Ishikawa (cell line): Measurements from ENCODE around the gene USP38.
A peak's percentile ranks its signal among the peaks of the same experiment; 100 is the strongest.

Experiments used
- CEBPB ChIP-seq: IDR thresholded peaks from 2 replicates; pipeline ENCODE4 v1.6.1; 2012
- CREB1 ChIP-seq: IDR thresholded peaks from 2 replicates; pipeline ENCODE4 v1.6.1; 2012; ENCODE audit warnings: low read depth
- EGR1 ChIP-seq: IDR thresholded peaks from 2 replicates; pipeline ENCODE4 v1.6.1; 2012
- EP300 ChIP-seq: IDR thresholded peaks from 2 replicates; pipeline ENCODE4 v1.6.1; 2012; ENCODE audit warnings: borderline replicate concordance
- FOXM1 ChIP-seq: IDR thresholded peaks from 2 replicates; pipeline ENCODE4 v1.6.1; 2012; ENCODE audit warnings: low read depth, borderline replicate concordance
- NFIC ChIP-seq: IDR thresholded peaks from 2 replicates; pipeline ENCODE4 v1.6.1; 2012
- RAD21 ChIP-seq: IDR thresholded peaks from 2 replicates; pipeline ENCODE4 v1.6.1; 2012; ENCODE audit warnings: low read depth
- TAF1 ChIP-seq: IDR thresholded peaks from 2 replicates; pipeline ENCODE4 v1.6.1; 2012; ENCODE audit warnings: low read depth, mild to moderate bottlenecking
- TCF12 ChIP-seq: IDR thresholded peaks from 2 replicates; pipeline ENCODE4 v1.6.1; 2012; ENCODE audit warnings: low read depth
- TEAD4 ChIP-seq: IDR thresholded peaks from 2 replicates; pipeline ENCODE4 v1.6.1; 2012
- YY1 ChIP-seq: IDR thresholded peaks from 2 replicates; pipeline ENCODE4 v1.6.1; 2012; ENCODE audit warnings: low read depth
- ZBTB7A ChIP-seq: IDR thresholded peaks from 2 replicates; pipeline ENCODE4 v1.6.1; 2012; ENCODE audit warnings: low read depth
- TF ChIP-seq, protein P1 (sequence below): IDR thresholded peaks from 2 replicates; pipeline ENCODE4 v1.6.1; 2012; ENCODE audit warnings: low read depth, mild to moderate bottlenecking
- TF ChIP-seq, protein P2 (sequence below): IDR thresholded peaks from 2 replicates; pipeline ENCODE4 v1.6.1; 2012
- TF ChIP-seq, protein P3 (sequence below): IDR thresholded peaks from 2 replicates; pipeline ENCODE4 v1.6.1; 2012

USP38 gene, protein sequence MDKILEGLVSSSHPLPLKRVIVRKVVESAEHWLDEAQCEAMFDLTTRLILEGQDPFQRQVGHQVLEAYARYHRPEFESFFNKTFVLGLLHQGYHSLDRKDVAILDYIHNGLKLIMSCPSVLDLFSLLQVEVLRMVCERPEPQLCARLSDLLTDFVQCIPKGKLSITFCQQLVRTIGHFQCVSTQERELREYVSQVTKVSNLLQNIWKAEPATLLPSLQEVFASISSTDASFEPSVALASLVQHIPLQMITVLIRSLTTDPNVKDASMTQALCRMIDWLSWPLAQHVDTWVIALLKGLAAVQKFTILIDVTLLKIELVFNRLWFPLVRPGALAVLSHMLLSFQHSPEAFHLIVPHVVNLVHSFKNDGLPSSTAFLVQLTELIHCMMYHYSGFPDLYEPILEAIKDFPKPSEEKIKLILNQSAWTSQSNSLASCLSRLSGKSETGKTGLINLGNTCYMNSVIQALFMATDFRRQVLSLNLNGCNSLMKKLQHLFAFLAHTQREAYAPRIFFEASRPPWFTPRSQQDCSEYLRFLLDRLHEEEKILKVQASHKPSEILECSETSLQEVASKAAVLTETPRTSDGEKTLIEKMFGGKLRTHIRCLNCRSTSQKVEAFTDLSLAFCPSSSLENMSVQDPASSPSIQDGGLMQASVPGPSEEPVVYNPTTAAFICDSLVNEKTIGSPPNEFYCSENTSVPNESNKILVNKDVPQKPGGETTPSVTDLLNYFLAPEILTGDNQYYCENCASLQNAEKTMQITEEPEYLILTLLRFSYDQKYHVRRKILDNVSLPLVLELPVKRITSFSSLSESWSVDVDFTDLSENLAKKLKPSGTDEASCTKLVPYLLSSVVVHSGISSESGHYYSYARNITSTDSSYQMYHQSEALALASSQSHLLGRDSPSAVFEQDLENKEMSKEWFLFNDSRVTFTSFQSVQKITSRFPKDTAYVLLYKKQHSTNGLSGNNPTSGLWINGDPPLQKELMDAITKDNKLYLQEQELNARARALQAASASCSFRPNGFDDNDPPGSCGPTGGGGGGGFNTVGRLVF

DNA sequence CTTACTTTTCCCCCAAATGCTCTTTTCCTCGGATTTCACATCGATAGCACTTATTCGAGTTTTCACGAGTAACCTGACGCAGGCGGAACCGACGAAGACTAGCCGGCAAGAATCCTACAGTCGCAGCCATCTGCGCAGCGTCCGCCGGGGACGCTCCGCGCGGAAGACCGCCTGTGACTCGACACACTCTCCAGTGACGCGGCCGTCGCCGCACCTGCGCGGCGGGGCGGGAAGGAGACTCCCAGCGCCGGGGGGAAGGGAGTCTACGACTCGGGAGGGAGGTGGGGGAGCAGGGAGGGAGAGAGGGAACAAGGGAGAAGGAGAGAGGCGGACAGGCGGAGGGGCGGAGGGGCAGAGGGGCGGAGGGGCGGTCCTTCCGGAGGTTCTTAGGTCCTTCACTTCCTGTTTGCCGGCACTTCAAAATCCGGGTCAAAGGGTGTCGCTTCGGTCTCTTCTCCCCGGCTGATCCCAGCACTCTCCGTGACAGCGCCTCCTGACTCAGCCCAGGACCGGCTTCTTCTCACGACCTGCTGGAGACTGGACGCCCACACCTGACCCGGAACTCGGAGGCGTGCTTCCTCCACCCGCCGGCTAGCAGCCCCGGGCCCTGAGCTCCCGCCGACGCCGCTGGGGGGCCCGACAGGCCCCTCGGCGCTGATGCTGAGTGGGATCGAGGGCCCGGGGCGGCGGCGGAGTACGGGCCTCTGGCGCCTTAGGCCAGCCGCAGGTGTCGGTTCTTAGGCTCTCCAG, at the start of gene USP38:
Gene USP38, plus strand, starts transcription at position 415 of the 750 bp plus-strand sequence. CDS start 534 bp downstream, outside the sequence.
- TF ChIP-seq, protein P1, sequence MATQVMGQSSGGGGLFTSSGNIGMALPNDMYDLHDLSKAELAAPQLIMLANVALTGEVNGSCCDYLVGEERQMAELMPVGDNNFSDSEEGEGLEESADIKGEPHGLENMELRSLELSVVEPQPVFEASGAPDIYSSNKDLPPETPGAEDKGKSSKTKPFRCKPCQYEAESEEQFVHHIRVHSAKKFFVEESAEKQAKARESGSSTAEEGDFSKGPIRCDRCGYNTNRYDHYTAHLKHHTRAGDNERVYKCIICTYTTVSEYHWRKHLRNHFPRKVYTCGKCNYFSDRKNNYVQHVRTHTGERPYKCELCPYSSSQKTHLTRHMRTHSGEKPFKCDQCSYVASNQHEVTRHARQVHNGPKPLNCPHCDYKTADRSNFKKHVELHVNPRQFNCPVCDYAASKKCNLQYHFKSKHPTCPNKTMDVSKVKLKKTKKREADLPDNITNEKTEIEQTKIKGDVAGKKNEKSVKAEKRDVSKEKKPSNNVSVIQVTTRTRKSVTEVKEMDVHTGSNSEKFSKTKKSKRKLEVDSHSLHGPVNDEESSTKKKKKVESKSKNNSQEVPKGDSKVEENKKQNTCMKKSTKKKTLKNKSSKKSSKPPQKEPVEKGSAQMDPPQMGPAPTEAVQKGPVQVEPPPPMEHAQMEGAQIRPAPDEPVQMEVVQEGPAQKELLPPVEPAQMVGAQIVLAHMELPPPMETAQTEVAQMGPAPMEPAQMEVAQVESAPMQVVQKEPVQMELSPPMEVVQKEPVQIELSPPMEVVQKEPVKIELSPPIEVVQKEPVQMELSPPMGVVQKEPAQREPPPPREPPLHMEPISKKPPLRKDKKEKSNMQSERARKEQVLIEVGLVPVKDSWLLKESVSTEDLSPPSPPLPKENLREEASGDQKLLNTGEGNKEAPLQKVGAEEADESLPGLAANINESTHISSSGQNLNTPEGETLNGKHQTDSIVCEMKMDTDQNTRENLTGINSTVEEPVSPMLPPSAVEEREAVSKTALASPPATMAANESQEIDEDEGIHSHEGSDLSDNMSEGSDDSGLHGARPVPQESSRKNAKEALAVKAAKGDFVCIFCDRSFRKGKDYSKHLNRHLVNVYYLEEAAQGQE, result no peak
- TF ChIP-seq EP300 (no peak; the same call in 1 of the 2 replicates), RAD21 (0 out of 2 replicates have a peak, but pooled peaks have one; percentile 1), FOXM1 (no peak; the same call in 1 of the 2 replicates), TEAD4 (0 out of 2 replicates have a peak, but pooled peaks have one; percentile 12), TAF1 (peak; percentile 88), EGR1 (no peak), CEBPB (no peak; the same call in 1 of the 2 replicates), YY1 (peak; percentile 72), NFIC (no peak; the same call in 1 of the 2 replicates), ZBTB7A (0 out of 2 replicates have a peak, but pooled peaks have one; percentile 50), CREB1 (peak; percentile 69), TCF12 (peak; percentile 66)
- TF ChIP-seq, protein P2, sequence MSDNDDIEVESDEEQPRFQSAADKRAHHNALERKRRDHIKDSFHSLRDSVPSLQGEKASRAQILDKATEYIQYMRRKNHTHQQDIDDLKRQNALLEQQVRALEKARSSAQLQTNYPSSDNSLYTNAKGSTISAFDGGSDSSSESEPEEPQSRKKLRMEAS, result peak; percentile 73
- TF ChIP-seq, protein P3, sequence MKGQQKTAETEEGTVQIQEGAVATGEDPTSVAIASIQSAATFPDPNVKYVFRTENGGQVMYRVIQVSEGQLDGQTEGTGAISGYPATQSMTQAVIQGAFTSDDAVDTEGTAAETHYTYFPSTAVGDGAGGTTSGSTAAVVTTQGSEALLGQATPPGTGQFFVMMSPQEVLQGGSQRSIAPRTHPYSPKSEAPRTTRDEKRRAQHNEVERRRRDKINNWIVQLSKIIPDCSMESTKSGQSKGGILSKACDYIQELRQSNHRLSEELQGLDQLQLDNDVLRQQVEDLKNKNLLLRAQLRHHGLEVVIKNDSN, result peak; percentile 31; the same call in 1 of the 2 replicates

DNA sequence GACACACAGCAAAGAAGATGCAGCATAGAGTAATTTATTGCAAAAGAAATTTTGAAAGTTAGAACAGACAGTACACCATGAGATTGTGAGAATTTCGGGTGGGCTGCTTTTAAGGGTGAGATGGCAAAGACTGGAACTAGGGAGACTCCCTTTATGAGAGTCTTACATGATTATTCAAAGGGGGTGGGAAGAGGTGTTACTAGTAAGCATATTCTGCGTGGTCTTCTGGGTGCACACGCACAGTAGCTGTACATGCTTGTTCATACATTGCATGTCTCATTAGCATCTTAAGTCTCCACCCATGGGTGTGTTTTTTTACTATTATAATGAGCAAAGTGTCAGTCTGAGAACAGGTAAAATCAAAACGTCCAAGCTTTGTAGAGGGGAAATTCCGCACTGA, 49.4 kb upstream of the USP38 start:
- no peak for TF ChIP-seq TAF1
- no peak for TF ChIP-seq CEBPB
- no peak for TF ChIP-seq TEAD4
- TF ChIP-seq, protein P3, result no peak
- TF ChIP-seq, protein P2, result no peak

DNA sequence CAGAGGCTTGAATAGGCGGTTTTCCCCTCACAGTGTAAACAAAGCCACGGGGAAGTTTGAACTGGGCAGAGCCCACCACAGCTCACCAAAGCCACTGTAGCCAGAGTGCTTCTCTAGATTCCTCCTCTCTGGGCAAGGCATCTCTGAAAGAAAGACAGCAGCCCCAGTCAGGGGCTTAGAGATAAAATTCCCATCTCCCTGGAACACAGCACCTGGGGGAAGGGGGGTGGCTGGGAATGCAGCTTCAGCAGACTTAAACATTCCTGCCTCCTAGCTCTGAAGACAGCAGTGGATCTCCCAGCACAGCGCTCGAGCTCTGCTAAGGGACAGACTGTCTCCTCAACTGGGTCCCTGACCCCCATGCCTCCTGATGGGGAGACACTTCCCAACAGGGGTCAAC, 44.0 kb upstream of the USP38 start:
- TF ChIP-seq FOXM1, result no peak
- TF ChIP-seq TAF1, result no peak
- TF ChIP-seq, protein P1, result no peak

DNA sequence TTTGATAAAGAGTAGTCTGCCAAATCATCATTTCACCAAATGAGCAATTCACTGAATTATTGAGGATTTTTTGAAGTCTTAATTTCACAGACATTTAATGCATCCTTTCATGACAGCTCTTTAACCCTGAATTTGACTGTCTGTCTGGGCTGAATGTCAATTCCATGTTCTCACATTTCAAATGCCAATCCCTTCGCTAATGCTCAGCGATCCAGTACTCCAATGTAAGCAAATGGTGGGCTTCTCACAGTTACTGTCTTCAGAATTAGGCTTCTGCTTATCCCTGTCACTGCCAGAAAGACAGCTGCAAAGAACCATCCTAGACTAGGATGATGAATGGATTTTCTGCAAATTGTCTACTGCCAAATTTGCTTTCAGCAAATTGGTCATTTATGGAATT, 36.2 kb upstream of the USP38 start:
- TF ChIP-seq EGR1, result no peak
- TF ChIP-seq CEBPB, result no peak
- TF ChIP-seq, protein P2, result no peak

DNA sequence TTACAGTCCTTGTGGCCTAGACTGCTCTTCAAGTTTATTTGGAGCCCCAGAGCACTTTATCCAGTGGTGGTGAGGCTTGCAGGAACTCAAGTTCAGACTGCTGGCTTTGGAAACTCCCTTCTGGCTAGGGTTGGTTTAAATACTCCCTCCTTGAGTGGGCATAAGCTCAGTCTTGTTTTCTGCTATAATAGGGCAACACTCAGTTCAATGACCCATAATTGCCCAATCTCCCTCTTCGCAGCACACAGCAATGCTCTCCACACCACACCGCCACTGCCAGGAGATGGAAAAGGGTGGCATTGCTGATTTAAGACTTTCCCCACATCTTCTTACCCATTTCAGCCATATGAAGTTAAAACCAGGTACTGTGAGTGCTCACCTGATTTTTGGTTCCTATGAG, 27.9 kb upstream of the USP38 start:
- TF ChIP-seq, protein P2, result no peak
- TF ChIP-seq, protein P3, result no peak
- no peak for TF ChIP-seq RAD21
- TF ChIP-seq CEBPB, result no peak
- TF ChIP-seq EP300, result no peak
- TF ChIP-seq, protein P1, result no peak
- no peak for TF ChIP-seq ZBTB7A
- TF ChIP-seq YY1, result no peak
- TF ChIP-seq TCF12, result no peak
- TF ChIP-seq EGR1, result no peak
- TF ChIP-seq FOXM1, result no peak
- no peak for TF ChIP-seq CREB1
- no peak for TF ChIP-seq TAF1
- no peak for TF ChIP-seq NFIC
